HG03469 (cell line): ENCODE measurements around the gene PAXX.

Experiments used
- ATAC-seq: cut with Tn5 transposase; IDR thresholded peaks from one replicate; pipeline ENCODE4 v1.9.1; 2021; ENCODE audit warnings: mild to moderate bottlenecking, moderate library complexity, moderate number of reproducible peaks; ENCODE audit not compliant: unreplicated experiment

The PAXX gene

DNA sequence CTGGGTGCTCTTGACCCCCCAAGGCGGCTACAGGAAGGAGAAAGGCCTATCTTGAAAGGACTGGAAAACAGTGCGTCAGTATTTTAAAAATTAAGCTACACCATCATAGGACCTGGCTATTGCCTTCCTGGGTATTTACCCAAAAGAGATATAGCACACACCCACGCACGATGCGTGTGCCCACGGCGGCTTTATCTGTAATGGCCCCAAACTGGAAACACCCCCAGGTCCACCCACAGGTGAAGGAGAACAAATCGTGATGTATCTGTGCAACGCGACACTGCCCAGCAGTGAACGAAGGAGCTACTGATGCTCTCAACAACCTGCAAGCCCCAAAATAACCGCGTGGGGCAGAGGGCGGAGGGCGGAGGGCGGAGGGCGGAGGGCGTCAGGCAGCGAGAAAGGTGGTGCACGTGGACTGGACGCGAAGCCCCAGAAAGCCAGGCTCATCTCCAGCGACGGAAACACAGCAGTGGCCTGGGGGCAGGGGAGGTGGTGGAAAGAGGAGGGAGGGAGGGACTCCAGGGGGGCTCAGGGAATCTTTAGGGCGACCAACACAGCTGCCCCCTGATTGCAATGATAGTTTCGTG, 27.3 kb upstream of the PAXX start:
- ATAC-seq: no peak

DNA sequence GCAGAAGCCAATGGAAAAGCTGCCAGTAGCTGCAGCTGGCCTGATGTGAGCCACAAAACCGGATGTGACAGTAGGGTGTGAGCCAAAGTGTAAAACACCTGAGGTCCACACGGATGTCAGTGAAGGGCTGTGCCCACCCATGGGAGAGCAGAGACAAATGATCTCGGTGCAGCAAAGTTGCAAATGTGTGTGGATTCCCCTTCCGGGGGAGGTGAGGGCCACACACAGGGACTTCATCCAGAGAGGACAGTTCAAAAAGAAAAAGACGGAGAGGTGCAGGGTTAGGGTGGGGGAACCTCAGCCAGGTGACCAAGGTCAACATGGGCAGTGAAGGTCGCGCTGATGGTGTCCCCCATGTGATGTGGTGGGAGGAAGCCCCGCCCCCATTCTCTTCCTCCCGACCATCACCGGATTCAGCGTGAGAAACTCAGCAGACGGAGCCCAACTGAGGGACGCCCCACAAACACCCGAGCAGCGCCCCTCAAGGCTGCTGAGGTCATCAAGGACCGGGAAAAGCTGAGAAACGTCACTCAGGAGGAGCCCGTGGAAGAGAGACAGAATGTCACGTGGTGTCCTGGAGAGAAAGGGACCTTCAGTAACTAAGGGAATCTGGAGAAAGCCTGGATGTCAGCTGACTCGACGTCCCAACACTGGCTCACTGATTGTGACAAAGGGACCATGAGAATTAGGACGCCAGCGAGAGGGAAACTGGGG, 26.3 kb upstream of the PAXX start:
- ATAC-seq: no peak

DNA sequence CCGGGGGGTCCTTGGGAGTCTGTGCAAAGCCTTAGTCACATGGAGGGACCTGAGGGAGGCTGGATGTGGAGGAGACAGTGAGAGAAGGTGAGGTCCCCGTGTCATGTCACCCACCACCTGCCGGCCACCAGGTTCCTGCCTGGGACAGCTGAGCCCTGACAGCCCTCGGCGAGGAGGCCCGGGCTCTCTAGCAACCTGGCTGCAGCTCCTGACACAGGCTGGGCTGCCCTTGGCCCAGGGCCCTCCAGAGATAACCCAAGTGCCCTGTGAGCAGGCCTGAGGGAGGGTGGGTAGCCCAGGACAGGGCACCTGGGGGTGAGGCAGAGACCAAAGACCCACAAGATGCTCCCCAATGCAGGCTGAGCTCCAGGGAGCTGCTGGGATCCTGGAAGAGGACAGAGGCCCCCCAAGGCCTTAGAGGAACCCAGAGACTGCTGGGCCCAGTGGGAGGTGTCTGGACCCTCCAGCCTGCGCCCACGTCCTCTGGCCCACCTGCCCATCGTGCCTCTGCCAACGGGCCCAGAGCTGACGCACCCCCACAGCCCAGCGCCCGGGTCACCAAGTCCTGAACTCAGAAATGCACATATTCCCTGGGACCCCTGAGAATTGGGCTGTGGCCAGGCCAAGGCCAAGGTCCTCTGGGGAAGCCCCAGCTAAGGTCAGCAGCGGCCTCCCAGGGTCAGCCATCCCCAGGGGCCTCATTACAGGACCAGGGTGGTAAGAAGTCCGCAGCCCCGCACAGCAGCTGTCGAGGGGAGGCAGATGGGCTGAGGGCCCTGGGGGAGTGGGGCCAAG, 23.7 kb upstream of the PAXX start:
- ATAC-seq: no peak

DNA sequence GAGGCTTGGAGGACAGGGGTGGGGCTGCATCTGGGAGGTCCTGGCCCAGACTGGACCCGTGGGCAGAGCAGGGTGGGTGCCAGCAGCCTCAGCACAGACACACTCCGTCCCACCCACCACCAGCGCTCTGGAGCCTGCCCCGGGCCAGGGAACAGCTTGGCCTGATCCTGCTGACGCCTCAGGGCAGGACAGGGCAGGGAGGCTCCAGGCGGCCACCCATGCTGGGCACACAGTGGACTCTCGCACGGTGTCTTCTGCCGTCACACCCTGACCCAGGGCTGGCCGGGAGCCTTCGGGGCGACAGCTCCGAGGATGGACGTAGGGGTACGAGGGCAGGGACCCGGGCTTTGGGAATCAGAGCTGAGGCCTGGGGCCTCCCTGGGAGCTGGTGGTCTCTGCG, 23.1 kb upstream of the PAXX start:
- ATAC-seq: no peak

DNA sequence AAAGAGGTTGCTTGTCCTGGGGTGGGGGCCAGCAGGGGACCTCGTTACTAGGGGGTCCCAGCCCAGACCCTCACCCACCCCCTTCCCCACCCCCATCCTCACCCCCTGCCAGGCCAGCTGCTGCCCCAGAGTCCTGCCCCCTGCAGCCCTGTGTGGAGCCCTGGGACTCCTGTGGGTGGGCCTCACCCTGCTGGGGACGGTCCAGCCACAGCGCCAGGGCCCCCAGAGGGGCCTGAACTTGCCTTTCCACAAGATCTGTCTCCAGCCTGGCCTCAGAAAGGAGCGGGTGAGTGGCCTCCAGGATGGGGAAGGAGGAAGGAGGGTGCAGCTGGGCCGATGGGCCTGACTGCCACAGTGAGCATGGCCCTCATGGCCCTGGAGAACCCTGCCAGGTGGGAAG, 22.4 kb upstream of the PAXX start:
- ATAC-seq: no peak

DNA sequence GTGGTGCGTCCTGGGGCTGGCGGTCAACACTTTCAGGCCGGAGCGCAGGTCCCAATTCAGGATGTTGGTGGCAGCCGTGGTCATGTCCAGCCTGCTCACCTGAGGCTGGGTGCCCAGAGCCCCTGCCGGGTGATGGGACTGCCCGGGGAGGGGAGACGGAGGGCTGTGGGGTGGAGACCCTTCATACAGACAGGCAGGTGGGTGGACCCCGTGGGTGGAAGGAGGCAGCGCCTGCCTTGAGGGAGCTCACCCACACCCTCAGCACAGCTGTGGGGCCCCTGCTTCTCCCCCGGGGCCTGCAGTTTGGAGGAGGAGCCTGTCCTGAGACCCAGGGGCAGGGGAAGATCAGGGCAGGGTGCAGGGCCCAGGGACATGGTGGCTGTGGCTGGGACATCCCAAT, 21.9 kb upstream of the PAXX start:
- no peak for ATAC-seq

DNA sequence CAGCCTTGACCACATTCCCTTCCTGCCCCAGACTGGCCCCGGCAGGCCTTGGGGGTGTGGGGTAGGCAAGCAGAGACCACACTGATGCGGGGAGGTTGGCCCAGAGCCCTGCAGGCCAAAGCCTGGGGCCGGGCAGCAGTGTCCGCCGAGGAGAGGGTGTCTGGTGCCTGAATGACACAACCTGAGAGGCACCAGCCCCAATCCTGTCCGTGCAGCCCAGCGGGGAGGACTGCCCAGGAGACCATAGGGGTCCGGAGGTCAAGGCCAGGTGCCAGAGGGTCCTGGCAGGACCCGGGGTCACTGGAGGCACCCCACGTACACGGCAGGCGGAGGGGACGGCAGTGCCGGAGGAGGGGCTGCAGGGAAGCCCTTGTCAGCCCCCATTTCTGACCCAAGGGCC, 20.5 kb upstream of the PAXX start:
- no peak for ATAC-seq

DNA sequence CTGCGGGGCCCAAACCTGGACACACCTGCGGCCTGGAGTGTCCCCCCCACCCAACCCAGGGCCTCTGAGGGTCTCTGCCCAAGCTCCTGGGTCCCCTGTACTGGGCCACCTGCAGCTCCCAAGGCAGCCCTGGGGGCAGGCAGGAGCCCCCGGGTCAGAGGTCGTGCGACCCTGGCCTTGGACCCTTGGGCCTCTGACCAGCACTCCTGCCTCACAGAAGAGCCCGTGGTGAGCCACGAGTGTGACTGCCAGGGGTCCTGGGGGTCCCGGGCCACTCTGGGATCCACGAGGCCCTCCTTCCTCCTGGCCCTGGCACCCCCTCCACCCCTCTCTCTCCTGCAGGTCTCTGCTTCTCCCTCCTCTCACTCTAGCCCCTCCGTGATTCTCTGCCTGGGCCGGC, 19.9 kb upstream of the PAXX start:
- no peak for ATAC-seq

DNA sequence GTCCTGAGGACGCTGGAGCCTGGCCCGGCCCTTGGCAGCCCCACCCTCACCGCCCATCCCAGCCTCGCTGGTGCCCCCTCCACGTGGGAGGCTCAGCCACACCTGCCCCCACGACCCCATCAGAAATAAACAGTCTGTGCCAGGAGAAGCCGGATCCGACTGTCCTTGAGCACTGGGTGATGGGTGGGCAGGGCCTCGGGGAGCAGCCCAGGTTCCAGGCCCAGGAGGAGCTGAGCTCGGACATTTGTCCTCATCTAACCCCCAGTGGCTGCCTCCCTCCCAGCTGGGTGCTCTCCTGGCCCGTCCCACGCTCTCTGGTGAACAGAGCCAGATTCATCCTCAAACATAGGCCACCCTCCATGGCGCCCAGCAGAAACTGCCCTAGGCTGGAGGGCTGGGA, 19.5 kb upstream of the PAXX start:
- ATAC-seq: no peak

DNA sequence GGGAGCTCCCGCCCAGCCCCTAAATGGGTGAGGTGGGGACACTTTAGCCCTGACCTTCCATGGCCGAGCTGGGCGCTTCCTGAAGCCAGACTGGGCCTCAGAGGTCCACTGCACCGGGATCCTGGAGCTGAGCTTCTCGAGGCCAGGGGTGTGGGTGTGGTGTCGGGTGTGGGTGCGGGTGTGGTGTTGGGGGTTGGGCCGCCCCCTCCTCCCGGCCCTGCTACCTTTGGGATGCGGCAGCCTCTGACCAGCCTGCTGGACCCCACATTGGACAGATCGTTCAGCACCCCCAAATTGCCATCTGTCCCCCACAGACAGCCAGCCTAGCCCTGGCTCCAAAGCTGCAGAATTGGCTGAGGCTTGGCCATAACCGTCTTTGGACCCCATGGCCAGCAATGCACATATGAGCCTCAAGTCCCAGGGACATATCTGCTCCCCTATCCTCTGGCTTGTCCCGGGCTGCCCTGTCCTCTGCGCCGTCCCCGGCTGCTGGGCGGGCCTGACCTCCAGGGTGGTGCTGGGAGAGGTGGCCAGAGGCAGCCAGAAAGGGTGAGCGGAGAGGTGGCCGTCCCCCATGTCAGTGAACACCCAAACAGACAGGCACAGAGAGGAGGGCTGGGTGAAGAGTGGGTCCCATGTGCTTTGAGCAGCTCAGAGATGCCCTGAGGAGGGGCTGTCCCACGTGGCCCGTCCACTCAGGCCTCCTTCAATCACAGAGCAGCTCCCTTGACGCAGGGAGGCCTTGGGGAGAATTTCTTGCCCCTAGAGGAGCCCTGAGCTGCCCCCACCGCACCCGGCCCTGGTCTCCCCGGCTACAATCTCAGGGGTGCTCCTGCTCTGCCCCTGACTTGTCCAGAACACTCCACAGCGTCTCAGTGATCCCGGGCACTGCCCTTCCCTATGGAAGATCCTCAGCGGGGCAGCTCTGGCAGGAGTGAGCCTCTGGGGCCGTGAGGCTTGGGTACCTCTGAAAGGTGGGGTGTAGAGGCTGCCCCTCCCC, 18.3 kb upstream of the PAXX start:
- ATAC-seq: no peak

DNA sequence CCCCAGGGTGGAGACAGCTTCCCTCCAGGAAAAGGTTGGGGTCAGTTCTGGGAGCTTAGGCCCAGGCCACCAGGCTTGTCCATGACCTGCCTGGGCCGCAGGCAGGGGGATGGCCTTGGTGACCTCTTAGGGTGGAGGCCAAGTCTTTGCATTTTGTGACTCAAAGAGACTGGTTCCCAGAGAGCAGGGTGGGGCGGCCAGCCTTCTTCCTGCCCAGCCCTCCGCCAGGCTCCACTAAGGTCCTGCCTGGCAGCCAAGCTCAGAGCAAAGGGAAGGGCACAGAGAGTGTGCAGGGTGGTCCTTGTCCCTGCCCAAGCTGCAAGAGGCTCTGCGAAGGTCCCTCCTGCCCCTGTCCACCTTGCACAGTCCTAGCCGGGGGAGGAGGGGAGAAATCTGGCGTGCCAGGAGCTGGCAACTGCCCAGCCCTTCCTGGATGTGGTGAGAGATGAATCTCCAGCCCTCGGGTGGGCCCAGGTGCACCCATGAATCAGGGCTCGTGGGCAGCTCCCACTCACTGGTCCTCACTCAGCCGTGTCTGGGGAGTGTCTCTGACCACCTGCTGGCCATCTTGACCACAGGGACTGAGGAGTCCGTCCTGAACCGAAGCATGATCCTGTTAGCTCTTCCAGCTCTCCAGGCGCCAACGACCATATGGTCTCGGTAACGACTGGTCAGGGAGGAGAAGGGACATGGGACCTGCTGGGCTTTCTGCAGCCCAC, 17.2 kb upstream of the PAXX start:
- ATAC-seq: no peak

DNA sequence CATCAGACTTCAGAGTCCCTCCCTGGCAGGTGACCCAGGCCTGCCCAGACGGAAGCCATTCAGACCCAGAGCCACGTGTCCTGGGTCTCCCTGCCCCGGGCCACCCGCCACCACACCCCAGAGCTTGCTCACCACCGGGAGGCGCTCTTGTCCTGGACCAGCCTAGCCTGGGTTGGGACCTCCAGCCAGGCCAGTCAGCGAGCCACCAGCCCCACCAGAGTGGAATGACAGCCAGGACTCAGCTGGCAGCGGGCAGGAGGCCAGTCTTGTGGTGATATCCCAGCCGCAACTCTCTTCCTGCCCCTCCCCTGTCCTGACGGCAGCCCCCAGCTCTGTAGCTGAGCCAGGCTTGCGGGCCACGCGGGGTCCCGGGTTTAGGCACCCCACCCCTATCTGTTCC, 16.6 kb upstream of the PAXX start:
- no peak for ATAC-seq

DNA sequence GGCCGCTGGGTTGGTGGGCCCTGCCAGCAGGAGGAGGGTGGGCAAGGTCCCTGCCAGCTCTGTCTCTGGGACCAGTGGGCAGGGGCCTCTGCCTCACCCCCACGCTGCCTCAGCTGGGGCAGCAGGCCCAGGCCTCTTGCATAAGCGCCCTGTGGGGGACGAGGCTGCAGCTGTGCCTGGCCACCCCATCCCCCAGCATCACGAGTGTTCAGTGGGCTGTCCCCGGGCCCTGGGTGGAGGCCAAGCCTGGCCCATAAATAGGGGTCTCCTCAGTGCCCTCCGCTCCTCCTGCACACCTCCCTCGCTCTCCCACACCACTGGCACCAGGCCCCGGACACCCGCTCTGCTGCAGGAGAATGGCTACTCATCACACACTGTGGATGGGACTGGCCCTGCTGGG, 15.0 kb upstream of the PAXX start, which contains the start of gene PTGDS:
PTGDS (plus strand) TSS at position 282 of the 400 bp plus-strand sequence; CDS start at position 357, 75 bp downstream.
- no peak for ATAC-seq

DNA sequence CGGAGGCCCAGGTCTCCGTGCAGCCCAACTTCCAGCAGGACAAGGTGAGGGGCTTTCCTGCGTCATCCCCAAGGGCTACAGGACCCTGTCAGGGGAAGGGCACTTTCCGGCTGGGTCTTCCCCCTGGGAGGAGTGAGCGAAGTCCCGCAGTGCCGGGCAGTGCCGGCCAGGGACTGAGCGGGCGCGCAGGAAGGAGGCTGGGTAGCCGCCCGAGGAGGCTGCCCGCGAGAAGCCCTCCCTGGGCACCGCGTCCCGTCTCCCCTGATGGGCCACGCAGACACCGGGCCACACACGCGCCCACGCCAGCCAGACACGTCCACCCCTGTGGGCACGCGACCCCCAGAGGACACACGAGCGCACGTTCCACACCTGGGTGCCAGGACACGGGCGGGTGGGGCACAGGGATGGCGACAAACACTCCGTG, 14.6 kb upstream of the PAXX start:
- ATAC-seq: no peak

DNA sequence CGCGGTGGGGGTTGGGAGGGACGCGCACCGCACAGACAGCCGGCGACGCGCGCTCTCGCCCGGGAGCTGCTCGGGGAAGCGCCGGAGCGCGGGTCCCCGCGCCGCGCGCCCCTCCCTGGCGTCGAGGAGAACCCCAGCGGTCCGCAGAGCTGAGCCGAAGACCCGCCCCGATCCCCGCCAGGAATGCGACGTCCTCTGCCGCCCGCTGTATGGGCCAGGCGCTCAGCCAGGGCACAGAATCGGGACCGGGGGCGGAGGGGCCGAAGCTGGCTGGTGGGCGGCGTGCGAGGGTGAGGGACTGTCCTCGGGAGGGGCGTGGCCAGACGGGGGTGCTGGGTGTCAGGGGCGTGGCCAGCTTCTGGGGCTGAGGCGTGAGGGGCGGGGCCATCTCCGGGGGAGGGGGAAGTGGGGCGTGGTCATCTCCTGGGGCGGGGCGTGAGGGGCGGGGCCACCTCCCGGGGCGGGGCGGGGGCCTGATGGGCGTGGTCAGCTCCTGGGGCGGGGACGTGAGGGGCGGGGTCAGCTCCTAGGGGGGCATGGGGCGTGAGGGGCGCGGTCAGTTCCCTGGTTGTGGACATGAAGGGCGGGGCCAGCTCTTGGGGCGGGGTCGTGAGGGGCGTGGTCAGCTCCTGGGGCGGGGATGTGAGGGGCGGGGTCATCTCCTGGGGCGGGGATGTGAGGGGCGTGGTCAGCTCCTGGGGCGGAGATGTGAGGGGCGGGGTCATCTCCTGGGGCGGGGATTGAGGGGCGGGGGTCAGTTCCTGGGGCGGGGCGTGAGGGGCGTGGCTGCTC, 14.0 kb upstream of the PAXX start:
- no peak for ATAC-seq

DNA sequence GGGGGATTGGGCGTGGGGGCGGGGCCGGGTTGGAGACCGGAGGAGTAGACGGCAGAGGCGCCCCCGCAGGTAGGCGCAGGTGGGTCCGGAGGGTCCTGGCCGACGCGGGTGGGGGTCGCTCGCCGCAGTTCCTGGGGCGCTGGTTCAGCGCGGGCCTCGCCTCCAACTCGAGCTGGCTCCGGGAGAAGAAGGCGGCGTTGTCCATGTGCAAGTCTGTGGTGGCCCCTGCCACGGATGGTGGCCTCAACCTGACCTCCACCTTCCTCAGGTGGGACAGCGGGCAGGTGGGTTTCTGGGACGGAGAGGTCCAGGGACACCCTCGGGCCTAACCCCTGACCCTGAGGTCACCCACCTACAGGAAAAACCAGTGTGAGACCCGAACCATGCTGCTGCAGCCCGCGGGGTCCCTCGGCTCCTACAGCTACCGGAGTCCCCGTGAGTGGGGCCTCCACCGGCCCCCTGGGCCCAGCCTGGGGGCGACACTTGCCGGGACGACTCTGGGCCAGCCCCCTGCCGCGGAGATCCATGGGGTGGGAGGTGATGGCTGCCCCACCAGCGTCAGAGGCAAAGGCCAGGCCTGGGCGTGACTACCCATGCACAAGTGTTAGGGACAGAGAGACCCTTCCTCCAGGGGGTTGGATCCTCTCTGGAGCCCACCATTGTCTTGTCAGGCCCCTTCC, 13.2 kb upstream of the PAXX start:
- no peak for ATAC-seq

DNA sequence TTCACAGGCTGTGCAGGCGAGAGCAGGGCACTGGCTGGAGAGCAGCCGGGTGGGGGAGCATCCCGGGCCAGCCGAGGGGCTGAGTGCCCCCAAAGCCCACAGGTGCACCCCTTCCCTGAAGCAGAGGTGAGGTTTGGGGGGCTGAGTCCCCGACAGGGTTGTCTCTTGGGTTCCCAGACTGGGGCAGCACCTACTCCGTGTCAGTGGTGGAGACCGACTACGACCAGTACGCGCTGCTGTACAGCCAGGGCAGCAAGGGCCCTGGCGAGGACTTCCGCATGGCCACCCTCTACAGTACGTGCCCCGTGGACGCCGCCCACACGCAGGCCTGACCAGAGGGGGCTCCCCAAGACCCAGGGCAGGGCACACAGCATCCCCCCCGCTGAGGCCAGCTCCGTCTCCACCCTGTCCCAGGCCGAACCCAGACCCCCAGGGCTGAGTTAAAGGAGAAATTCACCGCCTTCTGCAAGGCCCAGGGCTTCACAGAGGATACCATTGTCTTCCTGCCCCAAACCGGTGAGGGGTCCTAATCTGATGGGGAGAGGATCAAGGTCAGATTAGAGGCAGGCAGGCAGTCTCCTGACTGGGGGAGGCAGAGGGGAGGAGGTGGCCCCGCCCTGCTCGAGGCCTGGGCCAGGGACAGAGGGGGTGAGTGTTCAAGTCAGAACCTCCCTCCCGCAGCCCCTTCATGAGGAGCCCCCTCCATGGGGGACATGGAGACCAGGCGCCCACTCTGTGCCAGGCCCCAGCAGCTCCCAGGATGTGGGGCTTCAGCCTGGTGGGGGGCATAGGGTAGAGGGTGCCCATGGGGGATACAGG, 12.2 kb upstream of the PAXX start:
- no peak for ATAC-seq
